Left renal cortex interstitium (tissue), 4 donors: ENCODE measurements around the gene TMEM62. TPM values are rescaled to one million over a fixed set of nuclear protein-coding genes. Genes with fewer than 3 reads are reported as not detected.

Experiments used
- DNase-seq, 4 donors: peaks; one replicate each; pipeline ENCODE4 v3.0.0-alpha.2; 2013; ENCODE audit warnings: low read depth in 4 of 4, low spot score in 2 of 4, missing footprints in 1 of 4
- polyA plus RNA-seq, 4 donors: library from polyadenylated mRNA; unstranded; fragments of 120-200 nt; gene quantifications; one replicate each; pipeline ENCODE4 v1.2.1, GENCODE V29; 2013; ENCODE audit not compliant: insufficient read length in 4 of 4

The TMEM62 gene
- polyA plus RNA-seq, 4 donors = 15.8 to 17.7 (median 16.3) TPM

DNA sequence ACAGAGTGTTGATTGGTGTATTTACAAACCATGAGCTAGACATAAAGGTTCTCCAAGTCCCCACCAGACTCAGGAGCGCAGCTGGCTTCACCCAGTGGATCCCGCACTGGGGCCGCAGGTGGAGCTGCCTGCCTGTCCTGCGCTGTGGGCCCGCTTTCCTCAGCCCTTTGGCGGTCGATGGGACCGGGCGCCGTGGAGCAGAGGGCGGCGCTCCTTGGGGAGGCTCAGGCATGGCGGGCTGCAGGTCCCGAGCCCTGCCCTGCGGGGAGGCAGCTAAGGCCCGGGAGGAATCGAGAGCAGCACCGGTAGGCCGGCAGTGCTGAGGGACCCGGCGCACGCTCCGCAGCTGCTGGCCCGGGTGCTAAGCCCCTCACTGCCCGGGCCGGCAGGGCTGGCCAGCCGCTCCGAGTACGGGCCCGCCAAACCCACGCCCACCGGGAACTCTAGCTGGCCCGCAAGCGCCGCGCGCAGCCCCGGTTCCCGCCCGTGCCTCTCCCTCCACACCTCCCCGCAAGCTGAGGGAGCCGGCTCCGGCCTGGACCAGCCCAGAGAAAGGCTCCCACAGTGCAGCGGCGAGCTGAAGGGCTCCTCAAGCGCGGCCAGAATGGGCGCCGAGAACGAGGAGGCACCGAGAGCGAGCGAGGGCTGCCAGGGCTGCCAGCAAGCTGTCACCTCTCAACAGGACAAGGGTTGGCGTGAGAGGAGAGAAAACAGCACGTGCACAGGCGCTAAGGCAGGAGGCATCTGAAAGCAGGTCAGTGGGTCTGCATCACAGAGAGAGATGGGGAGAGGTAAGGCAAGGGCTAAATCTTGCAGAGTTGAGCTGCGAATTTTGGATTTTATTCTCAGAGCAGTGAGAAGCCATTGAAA, 93.3 kb downstream of the TMEM62 start:
- DNase-seq = no peak

DNA sequence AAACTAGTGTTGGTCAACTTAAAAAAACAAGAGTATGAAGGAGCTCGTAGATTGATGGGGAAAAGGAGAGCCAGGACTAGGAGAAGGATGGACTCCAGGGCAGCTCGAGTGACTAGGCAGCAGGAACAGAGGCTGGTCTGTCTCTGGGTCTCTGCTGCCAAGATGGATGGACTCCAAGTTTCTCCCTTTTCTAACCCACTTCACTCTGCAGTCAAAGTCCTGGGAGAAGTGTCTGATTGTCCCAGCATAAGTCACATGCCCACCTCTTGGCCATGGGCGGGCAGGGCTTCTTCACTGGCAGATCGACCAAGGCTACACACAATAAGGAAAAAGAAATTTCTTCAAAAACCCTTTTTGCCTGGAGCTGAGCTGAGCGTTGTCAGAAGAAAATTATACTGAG, 96.6 kb downstream of the TMEM62 start:
- DNase-seq = no peak

DNA sequence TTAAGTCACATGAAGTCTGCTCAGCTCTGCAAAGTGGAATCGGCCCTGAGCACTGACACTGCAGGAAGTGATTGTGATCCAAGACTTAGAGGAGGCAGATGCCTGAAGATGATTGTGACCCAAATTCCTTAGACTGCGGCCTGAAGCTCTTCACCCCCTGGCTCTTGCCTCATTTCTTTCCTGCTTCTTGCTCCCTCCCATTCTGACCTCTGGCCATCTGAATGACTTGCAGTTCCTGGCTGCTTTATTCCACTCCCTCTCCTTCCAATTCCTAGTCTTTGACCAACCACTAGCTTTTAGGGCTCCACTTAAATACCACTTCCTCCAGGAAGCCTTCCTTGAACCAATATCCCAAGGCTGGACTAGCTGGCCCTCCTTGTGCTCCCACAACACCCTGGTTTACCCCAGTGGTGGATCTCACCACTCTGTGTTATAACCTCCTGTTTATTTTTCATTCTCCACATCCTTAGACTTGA, 97.3 kb downstream of the TMEM62 start:
- no peak for DNase-seq

DNA sequence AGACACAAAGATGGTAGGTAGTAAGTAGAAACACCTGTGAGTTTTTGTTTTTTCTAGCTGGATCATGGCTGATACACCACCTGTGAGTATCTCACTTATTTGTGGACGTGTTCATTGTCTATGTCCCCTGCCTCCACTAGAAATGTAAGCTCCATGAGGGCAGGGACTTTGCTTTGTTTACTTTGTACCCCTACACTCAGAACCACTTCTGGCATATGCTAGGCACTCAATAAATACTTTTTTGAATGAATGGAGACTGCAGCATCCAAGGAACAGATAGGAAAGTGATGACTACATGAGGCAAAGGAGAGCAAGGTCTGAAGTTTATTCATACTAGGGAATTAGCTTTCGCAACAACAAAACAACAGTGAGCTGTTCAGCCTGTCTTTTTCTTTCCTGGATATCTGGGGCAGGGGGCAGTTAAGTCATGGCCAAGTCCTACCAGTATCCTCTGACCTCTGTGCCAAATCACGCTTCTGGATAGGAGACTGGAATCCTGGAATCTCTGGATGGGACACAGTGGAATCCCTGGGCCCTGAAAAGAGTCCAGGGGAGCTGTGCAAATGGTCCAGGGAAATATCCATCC, 99.0 kb downstream of the TMEM62 start:
- DNase-seq = no peak

Other genes with a start within 250 kb of the TMEM62 start
- gene TTBK2, start 212.8 kb upstream of the TMEM62 start, polyA plus RNA-seq = 10 to 100 TPM in 2 of 4 donors, 1 to 10 TPM in 2; 8.1 to 12.2 (median 10.0) TPM
- 10 to 100 TPM; 18.4 to 28.8 (median 24.0) TPM for gene UBR1, start 27.5 kb upstream of the TMEM62 start, polyA plus RNA-seq
- 10 to 100 TPM; 51.5 to 59.5 (median 53.9) TPM for gene CCNDBP1, start 51.8 kb downstream of the TMEM62 start, polyA plus RNA-seq
- gene EPB42, start 87.4 kb downstream of the TMEM62 start, polyA plus RNA-seq = 1 to 10 TPM in 3 of 4 donors, under 1 TPM in 1; 0.95 to 5.1 (median 1.2) TPM
- gene TGM5, start 133.3 kb downstream of the TMEM62 start, polyA plus RNA-seq = not detected
- under 1 TPM in 2 of 4 donors, not detected in 2; 0.07 to 0.11 TPM for gene TGM7, start 168.7 kb downstream of the TMEM62 start, polyA plus RNA-seq
- gene LCMT2, start 197.0 kb downstream of the TMEM62 start, polyA plus RNA-seq = 10 to 100 TPM; 11.2 to 14.8 (median 13.2) TPM
- 10 to 100 TPM; 19.7 to 35.5 (median 28.9) TPM for gene ZSCAN29, start 237.5 kb downstream of the TMEM62 start, polyA plus RNA-seq
- 10 to 100 TPM; 20.4 to 32.0 (median 24.3) TPM for gene TUBGCP4, start 237.5 kb downstream of the TMEM62 start, polyA plus RNA-seq